ENCODE data around the gene MYB.
"Not testable (repeated sequence)": the region's sequence is repeated elsewhere in the genome, so short reads cannot be mapped to it uniquely, and the experiment has no call there.

Gene MYB

GRCh38 chr6:135240711-135241110, 59.6 kb downstream of the MYB start:
- H3K4me3 ChIP-seq (ENCODE audit: low read depth, low read length), result no peak overlapping the region
- no peak for TF ChIP-seq CTCF (IDR thresholded peaks at IDR 0.05; ENCODE audit: insufficient read depth, low read length, missing control alignments)
- ChIA-PET CTCF (no interaction called here), POLR2A (no interaction called here)
- no peak for DNase-seq (ENCODE audit: low read depth, low spot score)

GRCh38 chr6:135243871-135244796, 63.0 kb downstream of the MYB start:
- no peak for TF ChIP-seq CTCF (IDR thresholded peaks at IDR 0.05; ENCODE audit: insufficient read depth, low read length, missing control alignments)
- H3K4me3 ChIP-seq (ENCODE audit: low read depth, low read length), result no peak overlapping the region
- POLR2A ChIA-PET, result no interaction called here
- no peak for DNase-seq (ENCODE audit: low read depth, low spot score)
- CTCF ChIA-PET, result no interaction called here

- CTCF ChIA-PET, result no interaction called here
- no peak for TF ChIP-seq CTCF (IDR thresholded peaks at IDR 0.05; ENCODE audit: insufficient read depth, low read length, missing control alignments)
Observed at GRCh38 chr6:135244805-135245204, 63.7 kb downstream of the MYB start.

GRCh38 chr6:135246412-135247012, 65.4 kb downstream of the MYB start:
- POLR2A ChIA-PET; DNase-seq (ENCODE audit: low read depth, low spot score); H3K4me3 ChIP-seq (ENCODE audit: low read depth, low read length); CTCF ChIA-PET: not testable (repeated sequence)

More at GRCh38 chr6:135244805-135245204, 63.7 kb downstream of the MYB start:
- H3K4me3 ChIP-seq (ENCODE audit: low read depth, low read length), result no peak overlapping the region
- no peak for DNase-seq (ENCODE audit: low read depth, low spot score)
- POLR2A ChIA-PET, result no interaction called here

- CTCF ChIA-PET, result no interaction called here
- no peak overlapping the region for H3K4me3 ChIP-seq (ENCODE audit: low read depth, low read length)
- no peak for DNase-seq (ENCODE audit: low read depth, low spot score)
- no peak for TF ChIP-seq CTCF (IDR thresholded peaks at IDR 0.05; ENCODE audit: insufficient read depth, low read length, missing control alignments)
- POLR2A ChIA-PET, result no interaction called here
Observed at GRCh38 chr6:135250234-135250633, 69.1 kb downstream of the MYB start.

GRCh38 chr6:135250751-135251497, 69.8 kb downstream of the MYB start:
- ChIA-PET POLR2A (no interaction called here), CTCF (no interaction called here)
- H3K4me3 ChIP-seq (ENCODE audit: low read depth, low read length), result no peak overlapping the region
- TF ChIP-seq CTCF (IDR thresholded peaks at IDR 0.05; ENCODE audit: insufficient read depth, low read length, missing control alignments), result no peak
- DNase-seq (ENCODE audit: low read depth, low spot score), result no peak

Data from AG04449 (cell line).